Neural progenitor cell (in vitro differentiated cells): ENCODE results near the gene VWF.

ENCODE experiments used
- EZH2 ChIP-seq: fragments of 200-600 bp; sonication (generic); IDR thresholded peaks from 2 replicates; pipeline ENCODE4 v1.6.1; 2017; ENCODE audit warnings: antibody characterized with exemption, mild to moderate bottlenecking, moderate library complexity
- EZH2phosphoT487 ChIP-seq: fragments of 200-600 bp; sonication (generic); IDR thresholded peaks from 2 replicates; pipeline ENCODE4 v1.6.1; 2017; ENCODE audit warnings: antibody characterized with exemption
- TF ChIP-seq, protein P1 (sequence below): fragments of 200-600 bp; sonication (generic); IDR thresholded peaks from 2 replicates; pipeline ENCODE4 v1.5.1; 2017; ENCODE audit warnings: antibody characterized with exemption, mild to moderate bottlenecking

DNA sequence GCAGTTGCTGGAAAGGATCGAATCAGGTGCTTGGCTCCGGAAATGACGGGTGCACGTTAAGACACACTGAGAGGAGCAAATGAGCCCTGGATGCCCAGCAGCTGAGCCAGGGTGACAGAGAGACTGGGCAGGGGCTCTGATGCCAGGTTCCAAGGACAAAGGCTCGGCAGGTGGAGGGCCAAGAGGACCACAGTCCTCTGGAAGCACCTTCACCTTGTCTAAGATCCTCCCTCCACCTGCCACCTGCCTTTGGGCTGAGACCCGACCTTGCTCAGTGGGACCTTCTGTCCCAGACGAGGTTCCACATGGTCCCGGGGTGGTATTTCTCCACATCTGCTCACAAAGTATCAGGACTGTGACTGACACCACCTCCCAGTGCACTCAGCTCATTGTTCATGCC is 180.4 kb downstream of the VWF start:
- TF ChIP-seq, protein P1, sequence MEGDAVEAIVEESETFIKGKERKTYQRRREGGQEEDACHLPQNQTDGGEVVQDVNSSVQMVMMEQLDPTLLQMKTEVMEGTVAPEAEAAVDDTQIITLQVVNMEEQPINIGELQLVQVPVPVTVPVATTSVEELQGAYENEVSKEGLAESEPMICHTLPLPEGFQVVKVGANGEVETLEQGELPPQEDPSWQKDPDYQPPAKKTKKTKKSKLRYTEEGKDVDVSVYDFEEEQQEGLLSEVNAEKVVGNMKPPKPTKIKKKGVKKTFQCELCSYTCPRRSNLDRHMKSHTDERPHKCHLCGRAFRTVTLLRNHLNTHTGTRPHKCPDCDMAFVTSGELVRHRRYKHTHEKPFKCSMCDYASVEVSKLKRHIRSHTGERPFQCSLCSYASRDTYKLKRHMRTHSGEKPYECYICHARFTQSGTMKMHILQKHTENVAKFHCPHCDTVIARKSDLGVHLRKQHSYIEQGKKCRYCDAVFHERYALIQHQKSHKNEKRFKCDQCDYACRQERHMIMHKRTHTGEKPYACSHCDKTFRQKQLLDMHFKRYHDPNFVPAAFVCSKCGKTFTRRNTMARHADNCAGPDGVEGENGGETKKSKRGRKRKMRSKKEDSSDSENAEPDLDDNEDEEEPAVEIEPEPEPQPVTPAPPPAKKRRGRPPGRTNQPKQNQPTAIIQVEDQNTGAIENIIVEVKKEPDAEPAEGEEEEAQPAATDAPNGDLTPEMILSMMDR, result no peak
- TF ChIP-seq EZH2 (no peak), EZH2phosphoT487 (no peak)
